Activated effector memory CD4-positive, alpha-beta T cell treated with Interleukin-2 at 50 U/mL for 16 hours (primary cell): ENCODE measurements around the gene TRAPPC4.
A peak's percentile ranks its signal among the peaks of the same experiment; 100 is the strongest.
"Not testable (repeated sequence)": the region's sequence is repeated elsewhere in the genome, so short reads cannot be mapped to it uniquely, and the experiment has no call there.

ENCODE experiments used
- DNase-seq: peaks from one replicate; pipeline ENCODE4 v3.0.0-alpha.2; 2020

The TRAPPC4 gene

GRCh38 chr11:119034813-119035212 lies 16.2 kb downstream of the TRAPPC4 start:
- DNase-seq = no peak

DNA sequence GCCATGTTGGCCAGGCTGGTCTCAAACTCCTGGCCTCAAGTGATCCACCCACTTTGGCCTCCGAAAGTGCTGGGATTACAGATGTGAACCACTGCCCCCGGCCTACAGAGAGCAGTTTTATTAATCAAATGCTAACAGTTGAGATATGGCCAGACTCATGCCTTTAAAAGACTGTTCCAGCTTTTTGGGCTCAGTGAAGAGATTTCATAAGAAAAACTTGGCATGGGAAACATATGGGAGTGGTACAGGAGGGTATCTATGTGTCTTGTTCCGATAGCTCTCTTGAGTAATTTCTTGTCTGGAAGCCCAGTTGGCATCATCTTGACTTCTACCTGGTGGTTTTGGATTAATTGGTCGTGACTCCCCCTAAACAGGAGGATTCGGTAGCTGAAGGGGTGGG lies 20.3 kb downstream of the TRAPPC4 start:
- DNase-seq = no peak

- not testable (repeated sequence) for DNase-seq
Measured at GRCh38 chr11:119039471-119039870, 20.9 kb downstream of the TRAPPC4 start.

DNA sequence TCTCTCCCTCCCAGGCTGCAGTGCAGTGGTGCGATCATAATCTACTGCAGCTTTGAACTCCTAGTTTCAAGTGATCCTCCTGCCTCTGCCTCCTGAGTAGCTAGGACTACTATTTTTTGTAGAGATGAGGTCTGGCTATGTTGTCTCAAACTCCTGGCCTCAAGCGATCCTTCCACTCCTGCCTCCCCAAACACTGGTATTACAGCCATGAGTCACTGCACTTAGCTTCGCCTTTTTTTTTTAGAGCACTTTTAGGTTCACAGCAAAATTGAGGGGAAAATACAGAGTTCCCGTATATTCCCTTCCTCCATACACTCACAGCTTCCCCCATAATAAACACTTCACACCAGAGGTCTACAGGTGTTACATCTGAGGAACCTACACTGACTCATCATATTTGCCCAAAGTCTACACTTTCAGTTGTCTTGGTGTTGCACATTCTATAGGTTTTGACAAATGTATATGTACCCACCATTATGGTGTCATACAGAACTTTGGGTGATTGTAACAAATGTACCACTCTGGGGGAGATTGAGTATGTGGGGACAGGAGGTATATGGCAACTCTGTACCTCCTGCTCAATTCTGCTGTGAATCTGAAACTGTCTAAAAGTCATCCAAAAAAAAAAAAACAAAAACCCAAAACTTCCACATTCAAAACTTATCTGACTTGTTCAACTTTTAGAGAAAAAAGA lies 23.4 kb downstream of the TRAPPC4 start:
- DNase-seq = no peak

GRCh38 chr11:119042927-119043326 lies 24.4 kb downstream of the TRAPPC4 start:
- no peak for DNase-seq

DNA sequence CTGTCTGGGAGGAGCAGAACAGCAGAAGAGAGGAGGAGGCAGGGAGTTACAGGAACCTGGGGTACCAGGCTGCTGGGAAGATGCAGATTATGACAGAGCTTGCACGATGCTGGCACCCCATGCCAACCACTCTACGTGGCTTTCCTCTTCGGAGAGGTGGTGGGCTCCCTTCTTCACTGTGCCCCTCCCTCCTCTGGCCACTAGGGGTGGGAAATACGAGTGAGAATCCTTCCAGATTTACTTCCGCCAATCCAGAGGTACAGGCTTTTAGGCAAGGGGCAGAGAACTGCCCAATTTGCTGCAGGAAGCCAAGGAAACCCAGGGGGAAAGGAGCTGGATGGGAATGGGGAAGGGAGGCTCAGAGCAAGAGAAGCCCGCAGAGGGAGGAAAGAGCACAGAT lies 26.1 kb downstream of the TRAPPC4 start:
- no peak for DNase-seq

DNA sequence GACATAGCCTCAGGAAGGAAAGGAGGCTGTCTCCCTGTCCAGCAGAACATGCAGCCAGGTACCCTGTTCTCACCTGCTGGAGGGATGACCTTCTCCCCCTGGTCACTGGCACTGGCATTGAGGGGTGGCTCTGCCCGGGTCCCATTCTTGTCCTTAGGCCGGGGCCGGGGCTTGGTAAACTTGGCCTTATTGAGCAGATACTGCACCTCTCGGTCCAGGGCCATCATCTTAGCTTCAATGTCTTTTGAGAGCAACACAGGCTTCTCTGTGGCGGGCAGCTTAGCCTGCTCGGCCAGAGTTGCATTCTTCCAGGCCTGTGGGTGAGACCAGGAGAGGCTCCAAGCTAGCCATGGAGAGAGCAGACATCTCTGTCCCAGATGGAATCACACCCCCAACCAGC lies 27.9 kb downstream of the TRAPPC4 start:
- no peak for DNase-seq

DNA sequence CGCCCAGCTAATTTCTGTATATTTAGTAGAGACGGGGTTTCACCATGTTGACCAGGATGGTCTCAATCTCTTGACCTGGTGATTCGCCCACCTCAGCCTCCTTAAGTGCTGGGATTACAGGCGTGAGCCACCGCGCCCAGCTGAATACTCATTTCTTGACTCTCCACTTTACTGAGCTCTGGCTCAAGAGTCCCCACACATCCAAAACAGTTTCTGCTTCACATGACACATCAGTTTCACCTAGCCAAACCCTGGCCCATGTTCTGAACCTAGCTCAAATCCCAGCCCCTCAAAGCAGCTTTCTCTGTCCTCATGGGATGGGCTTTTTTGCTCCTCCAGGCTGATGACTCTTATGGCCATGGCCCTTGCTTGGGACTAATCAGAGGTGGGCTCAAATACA lies 28.6 kb downstream of the TRAPPC4 start:
- no peak for DNase-seq

DNA sequence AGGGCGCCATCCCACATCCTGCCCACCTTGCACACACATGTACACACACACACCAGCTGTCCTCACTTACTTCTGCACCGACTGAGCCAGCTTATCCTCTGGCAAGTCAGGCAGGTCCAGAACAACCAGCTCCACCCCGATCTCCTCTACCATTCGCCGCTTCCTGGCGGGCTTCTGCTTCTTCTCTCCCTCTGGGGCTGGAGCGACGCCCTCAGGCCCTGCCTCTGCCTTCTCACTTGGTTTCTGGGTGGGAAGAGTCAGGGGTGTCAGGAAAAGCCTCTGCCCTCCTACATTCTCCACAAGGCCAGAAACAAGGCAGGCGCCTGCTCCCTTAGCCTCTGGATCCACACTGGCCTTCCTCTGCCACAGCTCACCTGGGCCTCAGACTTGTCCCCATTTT lies 30.1 kb downstream of the TRAPPC4 start:
- DNase-seq = no peak

- DNase-seq = no peak
Measured at GRCh38 chr11:119049081-119049480, 30.5 kb downstream of the TRAPPC4 start.

GRCh38 chr11:119051440-119052162 lies 33.0 kb downstream of the TRAPPC4 start:
- no peak for DNase-seq

- DNase-seq = no peak
Measured at GRCh38 chr11:119052163-119052814, 33.7 kb downstream of the TRAPPC4 start.

DNA sequence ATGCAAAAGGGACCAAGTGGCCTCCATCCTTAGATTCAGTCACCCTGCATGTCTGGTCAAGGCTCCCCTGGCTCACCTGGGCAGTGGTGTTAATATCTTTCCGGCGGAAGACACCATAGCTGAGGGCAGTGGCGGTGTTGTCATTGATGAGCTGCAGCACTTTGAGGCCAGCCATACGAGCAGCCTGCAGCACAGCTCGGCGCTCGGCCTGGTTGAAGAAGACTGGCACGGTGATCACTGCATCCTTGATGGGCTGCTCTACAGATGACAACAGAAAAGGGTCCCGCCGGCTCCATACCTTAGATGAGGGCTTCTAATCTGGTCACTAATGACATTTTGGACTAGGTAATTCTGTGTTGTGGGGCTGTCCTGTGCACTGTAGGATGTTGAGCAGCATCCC lies 35.9 kb downstream of the TRAPPC4 start:
- DNase-seq = no peak

GRCh38 chr11:119055901-119056300 lies 37.3 kb downstream of the TRAPPC4 start:
- no peak for DNase-seq

DNA sequence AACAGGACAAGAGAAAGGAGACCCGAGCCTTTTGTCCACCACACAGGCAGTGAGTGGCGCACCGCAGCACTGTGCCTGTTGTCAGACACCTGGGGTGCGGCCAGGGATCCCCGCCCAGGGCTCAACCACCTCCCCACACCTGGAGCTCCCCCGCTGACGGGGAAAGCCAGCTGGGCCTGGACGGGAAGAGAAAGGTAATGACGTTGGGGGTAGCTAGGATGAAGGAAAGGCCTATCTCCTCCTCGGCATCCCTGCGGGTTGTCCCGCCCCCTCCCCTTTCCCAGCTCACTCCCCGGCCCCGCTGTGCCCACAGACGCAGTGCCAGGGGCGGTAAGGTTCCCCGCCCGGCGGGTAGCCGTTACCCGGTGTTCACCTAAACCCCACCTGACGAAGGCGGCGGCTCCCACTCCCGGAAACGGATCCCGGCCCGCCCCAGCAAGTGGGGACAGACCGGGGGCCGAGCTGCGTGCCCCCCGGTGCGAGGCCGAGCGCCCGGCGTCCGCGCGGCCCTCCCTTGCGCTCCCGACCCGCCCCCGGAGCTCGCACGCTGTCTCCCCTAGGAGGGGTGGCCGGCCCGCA lies 37.9 kb downstream of the TRAPPC4 start:
- DNase-seq = peak; percentile 36

DNA sequence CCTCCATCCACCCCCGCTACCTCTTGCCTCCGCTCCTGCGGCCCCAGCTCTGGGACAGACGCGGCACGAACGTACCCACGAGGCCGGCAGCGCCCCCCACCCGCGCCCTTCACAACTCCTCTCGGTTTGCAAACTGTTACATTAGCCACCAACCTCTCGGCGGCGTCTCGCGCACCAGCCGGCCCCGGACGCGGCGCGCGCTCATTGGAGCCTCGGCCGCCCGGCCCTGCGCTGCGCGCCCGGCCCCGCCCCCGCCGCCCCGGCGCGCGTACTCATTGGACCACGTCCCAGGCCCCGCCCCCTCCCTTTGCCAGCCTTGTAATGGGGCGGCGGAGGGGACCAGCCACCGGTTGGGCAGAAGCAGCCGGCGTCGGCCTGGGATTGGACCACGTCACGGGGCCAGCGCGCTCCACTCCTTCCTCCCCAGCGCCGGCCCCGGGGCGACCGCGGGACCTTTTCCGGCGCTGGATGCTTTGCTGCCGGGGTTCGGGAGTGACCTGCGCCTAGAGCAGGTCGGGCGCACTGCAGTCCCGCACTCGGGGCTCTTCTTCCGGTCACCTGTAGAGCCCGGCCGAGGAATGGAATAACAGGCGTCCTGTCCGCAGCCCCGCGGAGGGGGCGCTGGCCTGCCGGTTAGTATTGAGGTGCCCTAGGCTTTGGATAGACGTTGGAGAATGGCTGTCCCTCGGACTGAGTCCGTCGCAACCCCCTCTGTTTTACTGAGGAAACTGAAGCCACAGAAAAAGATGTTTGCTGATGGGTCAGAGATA lies 38.6 kb downstream of the TRAPPC4 start, which contains the start of gene HYOU1:
Gene HYOU1, minus strand, starts transcription at position 206 of the 770 bp plus-strand sequence. CDS start 1,045 bp downstream, outside the sequence.
- peak; percentile 98 for DNase-seq

DNA sequence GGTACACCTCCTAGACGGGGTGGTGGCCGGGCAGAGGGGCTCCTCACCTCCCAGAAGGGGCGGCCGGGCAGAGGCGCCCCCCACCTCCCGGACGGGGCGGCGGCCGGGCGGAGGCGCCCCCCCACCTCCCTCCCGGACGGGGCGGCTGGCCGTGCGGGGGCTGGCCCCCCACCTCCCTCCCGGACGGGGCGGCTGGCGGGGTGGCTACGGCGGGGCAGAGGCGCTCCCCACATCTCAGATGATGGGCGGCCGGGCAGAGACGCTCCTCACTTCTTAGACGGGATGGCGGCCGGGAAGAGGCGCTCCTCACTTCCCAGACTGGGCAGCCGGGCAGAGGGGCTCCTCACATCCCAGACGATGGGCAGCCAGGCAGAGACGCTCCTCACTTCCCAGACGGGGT lies 40.6 kb downstream of the TRAPPC4 start:
- not testable (repeated sequence) for DNase-seq

GRCh38 chr11:119061256-119061655 lies 42.7 kb downstream of the TRAPPC4 start:
- DNase-seq = no peak

DNA sequence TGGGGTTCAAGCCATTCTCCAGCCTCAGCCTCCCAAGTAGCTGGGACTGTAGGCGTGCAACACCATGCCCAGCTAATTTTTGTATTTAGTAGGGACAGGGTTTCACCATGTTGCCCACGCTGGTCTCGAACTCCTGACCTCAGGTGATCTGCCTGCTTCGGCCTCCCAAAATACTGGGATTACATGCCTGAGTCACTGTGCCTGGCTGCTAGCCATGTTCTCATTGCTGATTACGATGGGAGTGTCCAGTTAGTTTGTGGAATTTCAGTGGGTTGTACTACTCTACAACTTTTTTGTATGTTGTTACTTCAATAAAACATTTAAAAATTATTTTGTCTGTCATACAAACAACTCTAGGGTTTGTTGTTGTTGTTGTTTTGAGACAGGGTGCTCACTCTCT lies 44.2 kb downstream of the TRAPPC4 start:
- no peak for DNase-seq

- peak; percentile 17 for DNase-seq
Measured at GRCh38 chr11:119065369-119065768, 46.8 kb downstream of the TRAPPC4 start.

DNA sequence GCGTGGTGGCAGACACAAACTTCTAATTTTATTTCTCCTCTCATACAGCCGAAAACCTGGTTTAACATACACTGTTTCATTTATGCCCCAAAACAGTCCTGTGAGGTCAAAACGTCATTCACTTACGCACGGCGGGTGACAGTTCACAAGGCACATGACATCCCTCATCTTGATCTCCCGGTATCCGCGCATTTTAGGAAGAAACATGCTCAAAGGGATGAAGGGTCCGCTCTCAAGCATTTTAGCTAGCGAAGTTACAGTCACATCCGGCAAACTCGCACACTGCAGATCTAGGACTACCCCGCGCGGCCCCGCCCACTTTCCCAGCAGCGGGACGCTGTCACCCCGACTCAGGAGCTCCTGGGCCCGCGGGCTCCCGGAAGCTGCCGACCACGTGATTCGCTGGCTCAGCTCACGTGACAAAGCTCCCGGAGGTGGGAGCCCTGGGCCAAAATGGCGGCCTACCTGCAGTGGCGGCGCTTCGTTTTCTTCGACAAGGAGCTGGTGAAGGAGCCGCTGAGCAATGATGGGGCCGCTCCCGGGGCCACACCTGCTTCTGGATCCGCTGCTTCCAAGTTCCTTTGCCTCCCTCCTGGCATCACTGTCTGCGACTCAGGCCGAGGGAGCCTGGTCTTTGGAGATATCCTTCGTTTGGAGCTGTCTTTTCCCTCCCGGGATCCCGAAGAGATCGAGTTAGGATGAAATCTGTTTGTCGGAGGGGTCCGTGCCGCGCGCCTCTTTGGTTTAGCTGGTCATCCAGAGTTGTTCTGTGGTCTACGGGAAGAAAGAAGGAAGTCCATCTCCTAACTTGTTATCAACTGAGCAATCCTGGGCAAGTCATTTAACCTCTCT lies 49.0 kb downstream of the TRAPPC4 start, which contains the start of gene VPS11:
Gene VPS11, plus strand, starts transcription at position 448 of the 852 bp plus-strand sequence. Its CDS starts 6 bp downstream, at position 454.
- peak; percentile 95 for DNase-seq
